HG03521 (cell line): ENCODE measurements around the gene WDFY2.
"Not testable (repeated sequence)": the region's sequence is repeated elsewhere in the genome, so short reads cannot be mapped to it uniquely, and the experiment has no call there.

Experiments used
- ATAC-seq: cut with Tn5 transposase; IDR thresholded peaks from one replicate; pipeline ENCODE4 v1.9.1; 2021; ENCODE audit warnings: mild to moderate bottlenecking, moderate library complexity; ENCODE audit not compliant: unreplicated experiment

Gene WDFY2

GRCh38 chr13:51628059-51628852 lies 44.0 kb downstream of the WDFY2 start:
- no peak for ATAC-seq

- ATAC-seq = no peak
Observed at GRCh38 chr13:51629491-51630287, 45.4 kb downstream of the WDFY2 start.

GRCh38 chr13:51630288-51630615 lies 46.0 kb downstream of the WDFY2 start:
- no peak for ATAC-seq

GRCh38 chr13:51632591-51633362 lies 48.5 kb downstream of the WDFY2 start:
- no peak for ATAC-seq

GRCh38 chr13:51635137-51635878 lies 51.0 kb downstream of the WDFY2 start:
- ATAC-seq = no peak

GRCh38 chr13:51636349-51636890 lies 52.2 kb downstream of the WDFY2 start:
- no peak for ATAC-seq

- no peak for ATAC-seq
Observed at GRCh38 chr13:51637852-51638215, 53.6 kb downstream of the WDFY2 start.

GRCh38 chr13:51638216-51638871 lies 54.1 kb downstream of the WDFY2 start:
- no peak for ATAC-seq

GRCh38 chr13:51639171-51639570 lies 54.9 kb downstream of the WDFY2 start:
- no peak for ATAC-seq

- ATAC-seq = not testable (repeated sequence)
Observed at GRCh38 chr13:51640696-51641095, 56.4 kb downstream of the WDFY2 start.

GRCh38 chr13:51643105-51643881 lies 59.0 kb downstream of the WDFY2 start:
- no peak for ATAC-seq

GRCh38 chr13:51643882-51644281 lies 59.6 kb downstream of the WDFY2 start:
- ATAC-seq = no peak

GRCh38 chr13:51644654-51645053 lies 60.4 kb downstream of the WDFY2 start:
- ATAC-seq = no peak

GRCh38 chr13:51645154-51645650 lies 60.9 kb downstream of the WDFY2 start:
- ATAC-seq = no peak

GRCh38 chr13:51645761-51646670 lies 61.8 kb downstream of the WDFY2 start:
- ATAC-seq = no peak

- ATAC-seq = no peak
Observed at GRCh38 chr13:51647067-51647466, 62.8 kb downstream of the WDFY2 start.

GRCh38 chr13:51652193-51652592 lies 67.9 kb downstream of the WDFY2 start:
- ATAC-seq = not testable (repeated sequence)
